ENCODE data around the gene PDZRN4. TPM values are rescaled to one million over a fixed set of nuclear protein-coding genes. Genes with fewer than 3 reads are reported as not detected.
A peak's percentile ranks its signal among the peaks of the same experiment; 100 is the strongest.

PDZRN4 gene
- total and polyA plus RNA-seq, 2 of the 4 experiments (the other 2 are of a cell fraction): not detected

DNA sequence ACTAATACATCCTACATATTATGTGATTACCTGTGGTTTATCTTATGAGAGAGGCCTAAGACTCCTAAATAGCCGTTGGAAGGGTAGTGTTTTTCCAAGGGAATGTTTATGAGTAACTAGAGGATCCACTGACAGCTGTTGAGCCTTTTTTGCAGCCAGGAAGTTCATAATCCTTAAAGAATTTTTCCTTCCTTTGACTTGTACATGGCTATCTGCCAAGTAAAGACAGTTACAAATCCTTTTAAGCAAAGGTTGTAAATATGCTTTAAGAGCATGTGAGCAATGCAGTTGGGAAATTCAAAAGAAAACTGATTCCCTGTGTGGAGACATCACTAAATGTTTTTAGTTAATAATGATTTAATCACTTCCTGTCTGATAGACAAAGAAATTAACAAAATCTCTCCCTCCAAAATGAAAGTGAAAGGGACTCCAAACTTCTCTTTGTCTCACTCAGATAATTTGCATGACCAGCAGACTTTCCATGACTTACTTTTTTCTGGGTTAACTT is 333.8 kb downstream of the PDZRN4 start:
- Histone ChIP-seq H2AK5ac (ENCODE audit: low read depth, low read length) (no peak overlapping the region), H3K9ac (ENCODE audit: low read depth, low read length) (no peak overlapping the region), H3K4me2 (ENCODE audit: low read depth, low read length) (peak overlapping the region; percentile 71; the same call in 1 of the 2 replicates), H4K8ac (ENCODE audit: low read depth in 2 of 2, low read length in 2 of 2) (peak overlapping the region in 1 of 2 experiments; percentile 56; a peak in 2 of 4 replicates), H2BK15ac (ENCODE audit: low read depth, low read length) (no peak overlapping the region), H3K27ac (ENCODE audit: insufficient read depth, low read length) (no peak overlapping the region), H2BK5ac (ENCODE audit: low read depth, low read length, poor library complexity, severe bottlenecking) (peak overlapping the region; percentile 52), H3K23ac (ENCODE audit: low read depth, low read length) (no peak overlapping the region), H4K91ac (ENCODE audit: insufficient read depth, low read depth, low read length) (no peak overlapping the region), H2BK20ac (ENCODE audit: low read depth, low read length) (no peak overlapping the region), H2BK120ac (ENCODE audit: low read depth, low read length) (peak overlapping the region; percentile 4; the same call in 1 of the 2 replicates), H3K4ac (ENCODE audit: low read depth, low read length) (no peak overlapping the region), H4K5ac (ENCODE audit: low read depth, low read length) (no peak overlapping the region; the same call in 1 of the 2 replicates), H3K4me1 (ENCODE audit: control insufficient read depth, insufficient read depth, low read length) (no peaks in the 10 kb centered on the region), H3K4me3 (ENCODE audit: insufficient read depth, low read depth, low read length) (no peak overlapping the region), H3K9me1 (ENCODE audit: insufficient read depth, low read length) (no peaks in the 10 kb centered on the region), H3K14ac (replicated peaks; ENCODE audit: low read depth, low read length) (no peak overlapping the region), H3K18ac (ENCODE audit: low read depth, low read length) (no peak overlapping the region), H3K9me3 (ENCODE audit: control insufficient read depth, insufficient read depth, low read length) (no peaks in the 10 kb centered on the region), H3K79me1 (ENCODE audit: low read depth in 1 of 2, low read length in 2 of 2) (no peaks in the 10 kb centered on the region), H4K20me1 (ENCODE audit: insufficient read depth, low read length) (no peaks in the 10 kb centered on the region), H2AK9ac (replicated peaks; ENCODE audit: low read depth, low read length, poor library complexity) (no peak overlapping the region), H3K27me3 (ENCODE audit: control insufficient read depth, insufficient read depth, low read length) (no peaks in the 10 kb centered on the region), H3K36me3 (ENCODE audit: control insufficient read depth, insufficient read depth, low read length) (no peaks in the 10 kb centered on the region), H3K56ac (ENCODE audit: extremely low read depth, insufficient read depth, low read length) (no peak overlapping the region), H2AFZ (replicated peaks; ENCODE audit: low read length, poor library complexity) (no peak overlapping the region)
- intact Hi-C loops (cut with micrococcal nuclease) (no loop called here), dilution Hi-C loops (cut with HindIII; ENCODE audit: low sequenced_read_pairs, unreplicated experiment) (no loop called here), in situ Hi-C loops (cut with MboI; ENCODE audit: low sequenced_read_pairs) (no loop called here)
- TF ChIP-seq, protein P1, sequence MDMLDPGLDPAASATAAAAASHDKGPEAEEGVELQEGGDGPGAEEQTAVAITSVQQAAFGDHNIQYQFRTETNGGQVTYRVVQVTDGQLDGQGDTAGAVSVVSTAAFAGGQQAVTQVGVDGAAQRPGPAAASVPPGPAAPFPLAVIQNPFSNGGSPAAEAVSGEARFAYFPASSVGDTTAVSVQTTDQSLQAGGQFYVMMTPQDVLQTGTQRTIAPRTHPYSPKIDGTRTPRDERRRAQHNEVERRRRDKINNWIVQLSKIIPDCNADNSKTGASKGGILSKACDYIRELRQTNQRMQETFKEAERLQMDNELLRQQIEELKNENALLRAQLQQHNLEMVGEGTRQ (IDR thresholded peaks at IDR 0.05; ENCODE audit: low read depth, low read length): no peak
- TF ChIP-seq NFE2L2 (IDR thresholded peaks at IDR 0.05; ENCODE audit: low read depth, low read length): no peak
- TF ChIP-seq RCOR1 (IDR thresholded peaks at IDR 0.05; ENCODE audit: insufficient replicate concordance, low read length): no peak
- TF ChIP-seq CHD1 (IDR thresholded peaks at IDR 0.05; ENCODE audit: low read depth, low read length): no peak
- TF ChIP-seq CEBPB (IDR thresholded peaks at IDR 0.05; ENCODE audit: low read depth, low read length): no peak
- TF ChIP-seq, protein P2, sequence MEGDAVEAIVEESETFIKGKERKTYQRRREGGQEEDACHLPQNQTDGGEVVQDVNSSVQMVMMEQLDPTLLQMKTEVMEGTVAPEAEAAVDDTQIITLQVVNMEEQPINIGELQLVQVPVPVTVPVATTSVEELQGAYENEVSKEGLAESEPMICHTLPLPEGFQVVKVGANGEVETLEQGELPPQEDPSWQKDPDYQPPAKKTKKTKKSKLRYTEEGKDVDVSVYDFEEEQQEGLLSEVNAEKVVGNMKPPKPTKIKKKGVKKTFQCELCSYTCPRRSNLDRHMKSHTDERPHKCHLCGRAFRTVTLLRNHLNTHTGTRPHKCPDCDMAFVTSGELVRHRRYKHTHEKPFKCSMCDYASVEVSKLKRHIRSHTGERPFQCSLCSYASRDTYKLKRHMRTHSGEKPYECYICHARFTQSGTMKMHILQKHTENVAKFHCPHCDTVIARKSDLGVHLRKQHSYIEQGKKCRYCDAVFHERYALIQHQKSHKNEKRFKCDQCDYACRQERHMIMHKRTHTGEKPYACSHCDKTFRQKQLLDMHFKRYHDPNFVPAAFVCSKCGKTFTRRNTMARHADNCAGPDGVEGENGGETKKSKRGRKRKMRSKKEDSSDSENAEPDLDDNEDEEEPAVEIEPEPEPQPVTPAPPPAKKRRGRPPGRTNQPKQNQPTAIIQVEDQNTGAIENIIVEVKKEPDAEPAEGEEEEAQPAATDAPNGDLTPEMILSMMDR (conservative IDR thresholded peaks at IDR 0.05; ENCODE audit: low read depth, low read length): no peak
- no peak for TF ChIP-seq FOS (IDR thresholded peaks at IDR 0.05; ENCODE audit: low read depth, low read length)
- TF ChIP-seq MXI1 (IDR thresholded peaks at IDR 0.05; ENCODE audit: borderline replicate concordance, low read depth, low read length): no peak
- no peak for TF ChIP-seq SMC3 (IDR thresholded peaks at IDR 0.05; ENCODE audit: low read depth, low read length)
- TF ChIP-seq RFX5 (IDR thresholded peaks at IDR 0.05; ENCODE audit: low read depth, low read length): no peak
- no peak for TF ChIP-seq BHLHE40 (IDR thresholded peaks at IDR 0.05; ENCODE audit: low read depth, low read length)
- TF ChIP-seq POLR2A (IDR thresholded peaks at IDR 0.05; ENCODE audit: low read depth, low read length): no peak
- no peak for TF ChIP-seq MAZ (IDR thresholded peaks at IDR 0.05; ENCODE audit: borderline replicate concordance, low read depth, low read length)
- TF ChIP-seq RAD21 (IDR thresholded peaks at IDR 0.05; ENCODE audit: low read length): no peak
- TF ChIP-seq, protein P3, sequence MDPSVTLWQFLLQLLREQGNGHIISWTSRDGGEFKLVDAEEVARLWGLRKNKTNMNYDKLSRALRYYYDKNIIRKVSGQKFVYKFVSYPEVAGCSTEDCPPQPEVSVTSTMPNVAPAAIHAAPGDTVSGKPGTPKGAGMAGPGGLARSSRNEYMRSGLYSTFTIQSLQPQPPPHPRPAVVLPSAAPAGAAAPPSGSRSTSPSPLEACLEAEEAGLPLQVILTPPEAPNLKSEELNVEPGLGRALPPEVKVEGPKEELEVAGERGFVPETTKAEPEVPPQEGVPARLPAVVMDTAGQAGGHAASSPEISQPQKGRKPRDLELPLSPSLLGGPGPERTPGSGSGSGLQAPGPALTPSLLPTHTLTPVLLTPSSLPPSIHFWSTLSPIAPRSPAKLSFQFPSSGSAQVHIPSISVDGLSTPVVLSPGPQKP (IDR thresholded peaks at IDR 0.05; ENCODE audit: borderline replicate concordance, low read depth, low read length): no peak
- DNase-seq: peak; percentile 87
- CTCF ChIA-PET: interaction anchor here (0.7 to 2.2 kb wide), 2 partner anchors 12 to 84 kb away, joined by 3 to 7 read pairs; no protein-coding TSS in a partner anchor
- ATAC-seq (ENCODE audit: low read depth): peak; percentile 91
- no CpG with 5 or more reads among the region's 1 CpG for WGBS, 2 experiments (ENCODE audit: extremely low coverage in 2 of 2, insufficient read length in 1 of 2)
- no TSS peak for BruUV-seq (replicated peaks)
- POLR2A ChIA-PET (ENCODE audit: unreplicated experiment): no interaction called here

Measured in IMR-90 (cell line).